Measurements from ENCODE around the gene CYYR1.
"Not testable (repeated sequence)": the region's sequence is repeated elsewhere in the genome, so short reads cannot be mapped to it uniquely, and the experiment has no call there.

Gene CYYR1

GRCh38 chr21:26490771-26491170 lies 82.3 kb downstream of the CYYR1 start:
- CTCF ChIA-PET, result no interaction called here
- DNase-seq, result no peak
- Mint-ChIP-seq H3K36me3 (no peaks in the 10 kb centered on the region), H3K27me3 (no peaks in the 10 kb centered on the region), H3K9me3 (peaks cover 2% of the 10 kb centered on the region), H3K4me1 (no peaks in the 10 kb centered on the region), H3K27ac (no peak overlapping the region), H3K4me3 (no peak overlapping the region)

- DNase-seq, result no peak
- CTCF ChIA-PET, result no interaction called here
- Mint-ChIP-seq H3K9me3 (no peaks in the 10 kb centered on the region), H3K4me3 (no peak overlapping the region), H3K27me3 (no peaks in the 10 kb centered on the region), H3K4me1 (no peaks in the 10 kb centered on the region), H3K27ac (no peak overlapping the region), H3K36me3 (no peaks in the 10 kb centered on the region)
Measured at GRCh38 chr21:26489781-26490180, 83.3 kb downstream of the CYYR1 start.

GRCh38 chr21:26487981-26488480 lies 85.1 kb downstream of the CYYR1 start:
- H3K4me3 Mint-ChIP-seq, result no peak overlapping the region
- H3K27me3 Mint-ChIP-seq, result no peaks in the 10 kb centered on the region
- no peaks in the 10 kb centered on the region for H3K9me3 Mint-ChIP-seq
- no peak for DNase-seq
- H3K4me1 Mint-ChIP-seq, result no peaks in the 10 kb centered on the region
- H3K36me3 Mint-ChIP-seq, result no peaks in the 10 kb centered on the region
- CTCF ChIA-PET, result no interaction called here
- H3K27ac Mint-ChIP-seq, result no peak overlapping the region

GRCh38 chr21:26473471-26473870 lies 99.6 kb downstream of the CYYR1 start:
- Mint-ChIP-seq H3K4me1 (no peaks in the 10 kb centered on the region), H3K36me3 (no peaks in the 10 kb centered on the region), H3K4me3 (no peak overlapping the region), H3K27me3 (no peaks in the 10 kb centered on the region), H3K27ac (no peak overlapping the region), H3K9me3 (peaks cover 2% of the 10 kb centered on the region)
- DNase-seq, result no peak
- CTCF ChIA-PET, result no interaction called here

- Mint-ChIP-seq H3K4me1 (no peaks in the 10 kb centered on the region), H3K27me3 (no peaks in the 10 kb centered on the region), H3K27ac (no peak overlapping the region), H3K36me3 (no peaks in the 10 kb centered on the region), H3K4me3 (no peak overlapping the region), H3K9me3 (no peaks in the 10 kb centered on the region)
- no peak for DNase-seq
- CTCF ChIA-PET, result no interaction called here
Measured at GRCh38 chr21:26471099-26471471, 102.0 kb downstream of the CYYR1 start.

GRCh38 chr21:26470351-26471098 lies 102.6 kb downstream of the CYYR1 start:
- CTCF ChIA-PET, result no interaction called here
- H3K9me3 Mint-ChIP-seq, result no peaks in the 10 kb centered on the region
- H3K27ac Mint-ChIP-seq, result no peak overlapping the region
- H3K4me3 Mint-ChIP-seq, result no peak overlapping the region
- no peaks in the 10 kb centered on the region for H3K27me3 Mint-ChIP-seq
- H3K36me3 Mint-ChIP-seq, result no peaks in the 10 kb centered on the region
- DNase-seq, result no peak
- H3K4me1 Mint-ChIP-seq, result no peaks in the 10 kb centered on the region

GRCh38 chr21:26469789-26470188 lies 103.3 kb downstream of the CYYR1 start:
- DNase-seq, result no peak
- no peaks in the 10 kb centered on the region for H3K9me3 Mint-ChIP-seq
- H3K4me3 Mint-ChIP-seq, result no peak overlapping the region
- no peak overlapping the region for H3K27ac Mint-ChIP-seq
- CTCF ChIA-PET, result no interaction called here
- no peaks in the 10 kb centered on the region for H3K27me3 Mint-ChIP-seq
- no peaks in the 10 kb centered on the region for H3K4me1 Mint-ChIP-seq
- H3K36me3 Mint-ChIP-seq, result no peaks in the 10 kb centered on the region

- H3K4me3 Mint-ChIP-seq, result no peak overlapping the region
- no peaks in the 10 kb centered on the region for H3K36me3 Mint-ChIP-seq
- no peaks in the 10 kb centered on the region for H3K9me3 Mint-ChIP-seq
- CTCF ChIA-PET, result no interaction called here
- H3K27me3 Mint-ChIP-seq, result no peaks in the 10 kb centered on the region
- no peak overlapping the region for H3K27ac Mint-ChIP-seq
- no peaks in the 10 kb centered on the region for H3K4me1 Mint-ChIP-seq
- no peak for DNase-seq
Measured at GRCh38 chr21:26465916-26466315, 107.2 kb downstream of the CYYR1 start.

- Mint-ChIP-seq H3K36me3 (no peaks in the 10 kb centered on the region), H3K4me1 (no peaks in the 10 kb centered on the region), H3K9me3 (no peaks in the 10 kb centered on the region)
Measured at GRCh38 chr21:26461500-26461899, 111.6 kb downstream of the CYYR1 start.

GRCh38 chr21:26460621-26461020 lies 112.5 kb downstream of the CYYR1 start:
- no peaks in the 10 kb centered on the region for H3K9me3 Mint-ChIP-seq
- no peaks in the 10 kb centered on the region for H3K27me3 Mint-ChIP-seq
- DNase-seq, result no peak
- no peaks in the 10 kb centered on the region for H3K4me1 Mint-ChIP-seq
- no peak overlapping the region for H3K4me3 Mint-ChIP-seq
- no peaks in the 10 kb centered on the region for H3K36me3 Mint-ChIP-seq
- CTCF ChIA-PET, result no interaction called here
- no peak overlapping the region for H3K27ac Mint-ChIP-seq

More at GRCh38 chr21:26461500-26461899, 111.6 kb downstream of the CYYR1 start:
- Mint-ChIP-seq H3K27me3 (no peaks in the 10 kb centered on the region), H3K27ac (no peak overlapping the region), H3K4me3 (no peak overlapping the region)
- no peak for DNase-seq
- CTCF ChIA-PET, result no interaction called here

- DNase-seq, CTCF ChIA-PET, H3K27me3 Mint-ChIP-seq: not testable (repeated sequence)
Measured at GRCh38 chr21:26458854-26459253, 114.2 kb downstream of the CYYR1 start.

GRCh38 chr21:26457817-26458216 lies 115.3 kb downstream of the CYYR1 start:
- Mint-ChIP-seq H3K36me3 (no peaks in the 10 kb centered on the region), H3K9me3 (no peaks in the 10 kb centered on the region)

More at GRCh38 chr21:26458854-26459253, 114.2 kb downstream of the CYYR1 start:
- H3K4me1 Mint-ChIP-seq, H3K4me3 Mint-ChIP-seq, H3K27ac Mint-ChIP-seq, H3K9me3 Mint-ChIP-seq, H3K36me3 Mint-ChIP-seq: not testable (repeated sequence)

GRCh38 chr21:26453267-26453666 lies 119.8 kb downstream of the CYYR1 start:
- DNase-seq, result no peak
- no peak overlapping the region for H3K27ac Mint-ChIP-seq
- no peaks in the 10 kb centered on the region for H3K36me3 Mint-ChIP-seq
- no peak overlapping the region for H3K4me3 Mint-ChIP-seq
- H3K9me3 Mint-ChIP-seq, result no peaks in the 10 kb centered on the region
- H3K4me1 Mint-ChIP-seq, result no peaks in the 10 kb centered on the region
- H3K27me3 Mint-ChIP-seq, result no peaks in the 10 kb centered on the region
- CTCF ChIA-PET, result no interaction called here

More at GRCh38 chr21:26457817-26458216, 115.3 kb downstream of the CYYR1 start:
- Mint-ChIP-seq H3K4me3 (no peak overlapping the region), H3K27me3 (no peaks in the 10 kb centered on the region), H3K4me1 (no peaks in the 10 kb centered on the region), H3K27ac (no peak overlapping the region)
- DNase-seq, result no peak
- CTCF ChIA-PET, result no interaction called here

GRCh38 chr21:26451081-26451740 lies 121.9 kb downstream of the CYYR1 start:
- H3K4me1 Mint-ChIP-seq, result no peaks in the 10 kb centered on the region
- H3K36me3 Mint-ChIP-seq, result no peaks in the 10 kb centered on the region
- H3K9me3 Mint-ChIP-seq, result no peaks in the 10 kb centered on the region
- no peak overlapping the region for H3K4me3 Mint-ChIP-seq
- H3K27ac Mint-ChIP-seq, result no peak overlapping the region
- DNase-seq, result no peak
- no peaks in the 10 kb centered on the region for H3K27me3 Mint-ChIP-seq
- CTCF ChIA-PET, result no interaction called here

GRCh38 chr21:26449161-26449560 lies 123.9 kb downstream of the CYYR1 start:
- Mint-ChIP-seq H3K27ac (no peak overlapping the region), H3K9me3 (no peaks in the 10 kb centered on the region), H3K4me3 (no peak overlapping the region), H3K36me3 (no peaks in the 10 kb centered on the region), H3K27me3 (no peaks in the 10 kb centered on the region), H3K4me1 (no peaks in the 10 kb centered on the region)
- DNase-seq, result no peak
- CTCF ChIA-PET, result no interaction called here

All from activated naive CD4-positive, alpha-beta T cell treated with anti-CD3 and anti-CD28 coated beads, Interleukin-2, amount 10 ng/mL, durations not matched to agents 7 days and 5 days (primary cell).